A204.1 (cell line): ENCODE data around the gene INPP5A.
"Not testable (repeated sequence)": the region's sequence is repeated elsewhere in the genome, so short reads cannot be mapped to it uniquely, and the experiment has no call there.

Experiments used
- FAIRE-seq: peaks from 2 replicates; lab custom pipeline; 2012; peaks lifted over from hg19 to GRCh38; lab: Jason Lieb, UNC

The INPP5A gene

GRCh38 chr10:132787495-132788179, 250.1 kb downstream of the INPP5A start:
- no peak for FAIRE-seq

- FAIRE-seq: no peak
Observed at GRCh38 chr10:132788180-132788830, 250.7 kb downstream of the INPP5A start.

- FAIRE-seq: no peak
Observed at GRCh38 chr10:132788831-132789219, 251.2 kb downstream of the INPP5A start.

- FAIRE-seq: no peak
Observed at GRCh38 chr10:132789659-132790148, 252.1 kb downstream of the INPP5A start.

GRCh38 chr10:132790470-132790869, 252.9 kb downstream of the INPP5A start:
- no peak for FAIRE-seq

GRCh38 chr10:132790934-132791829, 253.6 kb downstream of the INPP5A start:
- no peak for FAIRE-seq

- FAIRE-seq: not testable (repeated sequence)
Observed at GRCh38 chr10:132792099-132792498, 254.5 kb downstream of the INPP5A start.

- no peak for FAIRE-seq
Observed at GRCh38 chr10:132792796-132793195, 255.2 kb downstream of the INPP5A start.

GRCh38 chr10:132793213-132793612, 255.6 kb downstream of the INPP5A start:
- FAIRE-seq: no peak

GRCh38 chr10:132793871-132794849, 256.6 kb downstream of the INPP5A start:
- no peak for FAIRE-seq

- FAIRE-seq: no peak
Observed at GRCh38 chr10:132796846-132797245, 259.3 kb downstream of the INPP5A start.

GRCh38 chr10:132797986-132798385, 260.4 kb downstream of the INPP5A start:
- FAIRE-seq: not testable (repeated sequence)

- no peak for FAIRE-seq
Observed at GRCh38 chr10:132798403-132798802, 260.8 kb downstream of the INPP5A start.

- no peak for FAIRE-seq
Observed at GRCh38 chr10:132798876-132799275, 261.3 kb downstream of the INPP5A start.

GRCh38 chr10:132799865-132800264, 262.3 kb downstream of the INPP5A start:
- FAIRE-seq: no peak

GRCh38 chr10:132802048-132802447, 264.5 kb downstream of the INPP5A start:
- no peak for FAIRE-seq

- FAIRE-seq: no peak
Observed at GRCh38 chr10:132802694-132803320, 265.2 kb downstream of the INPP5A start.

- no peak for FAIRE-seq
Observed at GRCh38 chr10:132803416-132804210, 266.0 kb downstream of the INPP5A start.

- no peak for FAIRE-seq
Observed at GRCh38 chr10:132804287-132804686, 266.7 kb downstream of the INPP5A start.

GRCh38 chr10:132804785-132805426, 267.3 kb downstream of the INPP5A start:
- FAIRE-seq: no peak
